ENCODE measurements around the gene HOXB13.

DNA sequence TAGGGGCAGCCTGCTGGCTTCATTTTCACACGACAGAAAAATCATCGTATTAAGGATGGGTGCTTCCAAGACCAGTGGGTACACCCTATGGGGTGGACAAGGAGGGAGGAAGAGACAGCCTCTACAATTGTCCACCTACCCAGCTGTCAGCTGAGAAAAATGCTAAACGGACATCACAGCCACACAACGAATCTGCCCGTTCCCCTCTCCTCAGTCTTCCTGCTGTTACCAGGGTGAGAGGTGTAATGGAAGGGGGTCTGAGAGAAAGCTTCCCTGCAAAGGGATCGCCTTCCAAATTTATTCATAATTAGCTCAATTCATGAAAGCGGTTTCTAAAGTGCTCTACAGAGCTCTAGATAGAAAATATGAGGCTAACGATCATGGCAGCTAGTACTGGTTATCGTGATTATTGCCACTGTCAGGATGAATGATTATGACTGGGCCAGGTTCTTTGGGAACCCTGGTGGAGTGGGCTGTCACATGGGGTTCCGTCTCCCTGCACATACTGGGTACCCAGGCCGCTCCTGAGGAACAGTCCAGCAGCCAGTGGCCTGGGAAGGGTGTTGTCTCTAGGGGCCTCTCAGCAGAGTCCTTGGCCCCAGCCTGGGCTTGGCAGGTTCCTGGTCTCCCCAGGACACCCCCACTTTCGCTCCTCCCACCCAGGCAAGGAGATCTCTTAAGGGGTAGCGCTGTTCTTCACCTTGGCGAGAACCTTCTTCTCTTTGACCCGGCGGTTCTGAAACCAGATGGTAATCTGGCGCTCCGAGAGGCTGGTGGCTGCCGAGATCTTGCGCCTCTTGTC, 2.2 kb downstream of the HOXB13 start:
- TF ChIP-seq EP300 (IDR thresholded peaks at IDR 0.05; ENCODE audit: low read depth in 2 of 2, low read length in 2 of 2) (no peak), EP300 (CRISPR knock-in tag; IDR thresholded peaks at IDR 0.05; ENCODE audit: borderline replicate concordance) (no peak), FOXO1 (CRISPR knock-in tag; IDR thresholded peaks at IDR 0.05) (no peak), SAP130 (CRISPR knock-in tag; IDR thresholded peaks at IDR 0.05; ENCODE audit: low read depth) (no peak), FOSL1 (CRISPR knock-in tag; IDR thresholded peaks at IDR 0.05; ENCODE audit: borderline replicate concordance) (no peak)
- TF ChIP-seq, protein P1, sequence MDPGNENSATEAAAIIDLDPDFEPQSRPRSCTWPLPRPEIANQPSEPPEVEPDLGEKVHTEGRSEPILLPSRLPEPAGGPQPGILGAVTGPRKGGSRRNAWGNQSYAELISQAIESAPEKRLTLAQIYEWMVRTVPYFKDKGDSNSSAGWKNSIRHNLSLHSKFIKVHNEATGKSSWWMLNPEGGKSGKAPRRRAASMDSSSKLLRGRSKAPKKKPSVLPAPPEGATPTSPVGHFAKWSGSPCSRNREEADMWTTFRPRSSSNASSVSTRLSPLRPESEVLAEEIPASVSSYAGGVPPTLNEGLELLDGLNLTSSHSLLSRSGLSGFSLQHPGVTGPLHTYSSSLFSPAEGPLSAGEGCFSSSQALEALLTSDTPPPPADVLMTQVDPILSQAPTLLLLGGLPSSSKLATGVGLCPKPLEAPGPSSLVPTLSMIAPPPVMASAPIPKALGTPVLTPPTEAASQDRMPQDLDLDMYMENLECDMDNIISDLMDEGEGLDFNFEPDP (CRISPR knock-in tag; conservative IDR thresholded peaks at IDR 0.05) = no peak
- TF ChIP-seq, protein P2, sequence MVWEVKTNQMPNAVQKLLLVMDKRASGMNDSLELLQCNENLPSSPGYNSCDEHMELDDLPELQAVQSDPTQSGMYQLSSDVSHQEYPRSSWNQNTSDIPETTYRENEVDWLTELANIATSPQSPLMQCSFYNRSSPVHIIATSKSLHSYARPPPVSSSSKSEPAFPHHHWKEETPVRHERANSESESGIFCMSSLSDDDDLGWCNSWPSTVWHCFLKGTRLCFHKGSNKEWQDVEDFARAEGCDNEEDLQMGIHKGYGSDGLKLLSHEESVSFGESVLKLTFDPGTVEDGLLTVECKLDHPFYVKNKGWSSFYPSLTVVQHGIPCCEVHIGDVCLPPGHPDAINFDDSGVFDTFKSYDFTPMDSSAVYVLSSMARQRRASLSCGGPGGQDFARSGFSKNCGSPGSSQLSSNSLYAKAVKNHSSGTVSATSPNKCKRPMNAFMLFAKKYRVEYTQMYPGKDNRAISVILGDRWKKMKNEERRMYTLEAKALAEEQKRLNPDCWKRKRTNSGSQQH (CRISPR knock-in tag; IDR thresholded peaks at IDR 0.05; ENCODE audit: low read depth) = no peak
- TF ChIP-seq, protein P3, sequence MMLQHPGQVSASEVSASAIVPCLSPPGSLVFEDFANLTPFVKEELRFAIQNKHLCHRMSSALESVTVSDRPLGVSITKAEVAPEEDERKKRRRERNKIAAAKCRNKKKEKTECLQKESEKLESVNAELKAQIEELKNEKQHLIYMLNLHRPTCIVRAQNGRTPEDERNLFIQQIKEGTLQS (CRISPR knock-in tag; IDR thresholded peaks at IDR 0.05) = no peak

Measured in HepG2 (cell line).